Suprapubic skin (tissue), 2 donors: ENCODE measurements around the gene ZFR2.

Source experiments
- EP300 ChIP-seq: sonication (generic); formaldehyde crosslinking; IDR thresholded peaks from one replicate; pipeline ENCODE4 v1.6.1; 2017; ENCODE audit warnings: antibody characterized with exemption
- POLR2A ChIP-seq, 2 donors: fragments of 450-650 bp; IDR thresholded peaks; one replicate each; pipeline ENCODE4 v1.6.1; 2017; ENCODE audit warnings: antibody characterized with exemption in 2 of 2, mild to moderate bottlenecking in 2 of 2, moderate library complexity in 2 of 2

- TF ChIP-seq POLR2A (IDR thresholded peaks at IDR 0.05) (no peak), EP300 (no peak)
Observed at GRCh38 chr19:3766520-3766919, 102.3 kb downstream of the ZFR2 start.
